GM20000 (cell line): ENCODE results near the gene STARD7.
"Not testable (repeated sequence)": the region's sequence is repeated elsewhere in the genome, so short reads cannot be mapped to it uniquely, and the experiment has no call there.

Experiments used
- DNase-seq: peaks from one replicate; pipeline ENCODE4 v3.0.0; 2012; ENCODE audit warnings: low spot score
- CTCF ChIP-seq: IDR thresholded peaks from 2 replicates; pipeline ENCODE4 v1.5.1; 2012; ENCODE audit warnings: mild to moderate bottlenecking, control low read depth; ENCODE audit errors: extremely low read depth, missing control alignments

STARD7 gene

GRCh38 chr2:96233880-96234316 lies 25.3 kb upstream of the STARD7 start:
- peak; percentile 27 for TF ChIP-seq CTCF
- peak; percentile 59 for DNase-seq

DNA sequence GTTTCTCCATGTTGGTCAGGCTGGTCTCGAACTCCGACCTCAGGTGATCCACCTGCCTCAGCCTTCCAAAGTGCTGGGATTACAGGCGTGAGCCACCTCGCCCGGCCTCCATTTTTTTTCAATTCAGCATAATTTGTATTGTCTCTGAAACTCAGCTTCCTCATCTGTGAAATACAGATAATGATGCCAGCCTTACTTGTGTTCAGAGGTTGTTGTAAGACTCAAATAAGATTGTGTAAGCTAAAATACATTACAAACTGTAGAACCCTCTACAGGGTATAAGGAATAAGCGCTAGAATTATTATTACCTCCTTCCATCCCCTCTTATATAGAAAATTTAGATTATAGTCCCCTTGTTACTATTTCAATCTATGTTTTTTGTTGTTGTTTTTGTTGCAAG lies 24.8 kb upstream of the STARD7 start:
- no peak for DNase-seq
- no peak for TF ChIP-seq CTCF

GRCh38 chr2:96231316-96231715 lies 22.7 kb upstream of the STARD7 start:
- TF ChIP-seq CTCF, result no peak

DNA sequence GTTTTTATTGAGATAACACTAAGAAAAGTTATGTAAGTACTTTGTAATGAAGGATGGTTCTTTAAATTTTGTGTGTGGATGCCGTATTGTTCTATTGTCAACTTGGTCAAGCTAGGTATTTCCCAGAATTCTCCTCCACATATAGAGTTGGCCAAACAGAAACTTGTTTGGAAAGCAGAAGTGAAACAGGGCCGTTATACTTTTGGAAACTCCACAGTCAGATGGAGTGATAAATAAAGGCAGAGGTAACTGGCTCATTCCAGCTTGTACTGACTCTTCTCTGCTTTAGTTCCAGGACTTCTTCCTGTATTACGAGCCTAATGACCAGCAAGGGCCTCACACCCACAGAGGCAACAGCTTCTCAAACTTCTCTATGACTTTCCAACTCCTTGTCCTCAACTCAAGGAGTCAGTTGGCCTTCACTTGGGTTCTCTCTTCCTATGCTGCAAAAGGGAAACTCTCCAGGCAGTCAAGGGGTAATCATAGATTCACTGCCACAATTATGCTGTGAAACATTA lies 16.4 kb upstream of the STARD7 start:
- peak; percentile 54 for DNase-seq
- TF ChIP-seq CTCF, result no peak

More at GRCh38 chr2:96231316-96231715, 22.7 kb upstream of the STARD7 start:
- no peak for DNase-seq

DNA sequence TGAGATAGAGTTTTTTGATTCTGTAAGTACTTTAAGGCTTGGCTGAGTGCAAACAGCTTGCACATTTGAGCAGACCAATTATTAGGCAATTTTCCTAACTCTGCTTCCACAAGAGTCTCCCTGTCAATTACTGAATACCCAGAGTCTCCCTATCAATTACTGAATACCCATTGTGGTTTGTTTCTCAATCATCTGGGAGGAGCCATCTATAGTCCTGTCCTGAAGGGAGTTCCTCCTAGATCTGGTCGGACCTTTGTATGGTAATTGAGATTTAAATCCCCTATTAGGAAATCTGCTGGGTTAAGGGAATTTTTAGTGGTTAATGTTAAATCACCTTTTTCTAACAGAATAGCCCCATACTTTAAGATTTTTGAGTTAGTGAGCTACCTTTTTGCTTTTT lies 12.5 kb upstream of the STARD7 start:
- DNase-seq, result not testable (repeated sequence)

DNA sequence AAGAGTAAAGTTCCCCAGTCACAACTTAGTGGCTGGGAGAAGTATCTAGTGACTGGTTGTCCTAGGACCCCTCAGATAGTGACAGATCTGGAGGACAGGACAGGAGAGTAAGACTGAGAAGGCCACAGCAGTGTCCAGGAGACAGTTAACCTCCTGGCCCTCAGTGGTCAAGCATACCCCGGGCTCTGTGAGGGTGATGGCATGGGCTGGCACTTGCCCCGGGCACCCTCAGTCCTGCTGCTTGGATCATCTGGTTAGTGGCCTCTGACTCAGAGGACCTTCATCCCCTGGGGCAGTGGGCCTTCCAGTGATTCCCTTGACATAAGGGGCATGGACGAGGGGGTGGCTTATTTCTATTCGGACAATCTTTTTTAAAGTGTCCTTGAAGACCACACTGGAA lies 11.3 kb upstream of the STARD7 start:
- not testable (repeated sequence) for DNase-seq

DNA sequence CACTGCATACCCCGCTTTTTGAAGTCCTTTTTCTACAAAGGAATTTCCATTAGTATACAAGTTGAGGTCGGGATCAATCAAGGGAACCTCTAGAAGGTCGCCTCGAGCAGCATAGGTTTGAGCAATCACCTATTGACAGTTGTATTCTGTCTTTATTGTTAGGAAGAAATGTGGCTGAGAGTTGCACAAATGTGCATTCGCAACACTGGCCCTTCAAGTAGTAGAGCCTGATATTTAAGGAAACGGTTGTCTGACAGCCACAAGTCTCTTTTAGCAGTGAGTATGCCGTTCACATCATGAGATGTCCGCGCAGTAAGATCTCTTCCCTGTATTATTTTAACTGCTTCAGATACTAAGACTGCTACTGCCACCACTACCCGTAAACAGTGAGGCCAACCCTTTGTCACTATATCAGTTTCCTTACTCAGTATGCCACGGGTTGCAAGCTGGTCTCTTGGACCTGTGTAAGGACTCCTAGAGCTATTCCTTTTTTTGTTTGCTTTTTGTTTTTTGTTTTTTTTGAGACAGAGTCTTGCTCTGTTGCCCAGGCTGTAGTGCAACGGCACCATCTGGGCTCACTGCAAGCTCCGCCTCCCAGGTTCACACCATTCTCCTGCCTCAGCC lies 10.0 kb upstream of the STARD7 start:
- no peak for DNase-seq
- no peak for TF ChIP-seq CTCF

DNA sequence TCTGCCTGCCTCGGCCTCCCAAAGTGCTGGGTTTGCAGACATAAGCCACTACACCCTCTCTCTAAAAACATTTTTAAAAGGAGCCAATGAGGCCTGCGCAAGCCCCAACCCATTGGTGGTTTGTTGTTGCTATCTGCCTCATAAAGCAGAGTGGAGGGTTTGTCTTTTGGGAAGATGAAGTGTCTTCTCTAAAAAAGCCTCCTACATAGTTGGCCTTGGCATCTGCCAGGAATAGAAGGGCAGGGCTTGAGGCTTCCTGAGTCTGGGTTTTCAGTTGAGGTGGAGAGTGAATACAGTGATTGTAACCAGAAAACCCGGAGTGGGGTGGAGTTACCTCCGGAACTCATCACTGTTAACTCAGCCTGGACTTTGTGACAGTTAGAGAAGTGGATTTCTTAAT lies 5.9 kb upstream of the STARD7 start:
- DNase-seq, result no peak
- TF ChIP-seq CTCF, result no peak
